KG1 (cell line): ENCODE results near the gene CD177.
"Not testable (repeated sequence)": the region's sequence is repeated elsewhere in the genome, so short reads cannot be mapped to it uniquely, and the experiment has no call there.

Experiments
- DNase-seq: peaks from one replicate; lab custom pipeline; 2025; lab: John Stamatoyannopoulos, UW

CD177 gene

GRCh38 chr19:43380771-43381386 lies 27.4 kb downstream of the CD177 start:
- no peak for DNase-seq

- DNase-seq: not testable (repeated sequence)
These were observed 29.2 kb downstream of the CD177 start for GRCh38 chr19:43382586-43383216.

DNA sequence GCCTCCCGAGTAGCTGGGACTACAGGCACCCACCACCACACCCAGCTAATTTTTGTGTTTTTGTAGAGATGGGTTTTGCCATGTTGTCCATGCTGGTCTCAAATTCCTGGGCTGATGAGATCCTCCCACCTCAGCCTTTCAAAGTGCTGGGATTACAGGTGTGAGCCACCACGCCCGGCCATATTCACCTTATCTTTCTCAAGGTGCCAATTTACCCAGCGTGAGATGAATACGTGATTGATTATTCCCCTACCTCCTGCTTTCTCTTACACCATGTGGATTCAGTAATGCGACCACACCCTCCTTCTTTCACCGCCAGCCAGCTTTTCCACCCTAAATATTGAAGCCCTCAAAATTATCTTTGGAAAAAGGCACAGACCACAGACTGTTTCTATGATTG lies 29.8 kb downstream of the CD177 start:
- not testable (repeated sequence) for DNase-seq

DNA sequence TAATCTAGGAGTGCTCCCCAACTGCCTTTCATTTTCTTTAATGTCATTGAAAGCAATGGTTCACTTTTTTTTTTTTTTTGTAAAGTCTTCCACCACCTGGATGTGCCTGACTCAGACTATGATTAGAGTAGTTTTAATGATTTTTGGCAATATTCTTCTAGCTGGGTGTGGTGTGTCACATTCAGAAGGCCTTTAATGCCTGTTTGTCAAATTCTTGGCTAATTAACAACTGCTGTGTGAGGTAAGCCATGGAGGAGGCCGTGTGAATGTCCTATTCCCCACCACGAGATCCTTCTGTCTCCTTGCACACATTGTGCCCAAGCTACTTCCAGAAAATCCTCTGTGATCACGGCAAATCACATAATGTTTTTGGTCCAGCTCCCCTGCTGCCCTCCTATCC lies 30.3 kb downstream of the CD177 start:
- not testable (repeated sequence) for DNase-seq

GRCh38 chr19:43390903-43391551 lies 37.5 kb downstream of the CD177 start:
- not testable (repeated sequence) for DNase-seq

GRCh38 chr19:43391552-43391935 lies 38.1 kb downstream of the CD177 start:
- DNase-seq: not testable (repeated sequence)

GRCh38 chr19:43393501-43393900 lies 40.0 kb downstream of the CD177 start:
- not testable (repeated sequence) for DNase-seq

- DNase-seq: no peak
These were observed 42.1 kb downstream of the CD177 start for GRCh38 chr19:43395561-43395960.

DNA sequence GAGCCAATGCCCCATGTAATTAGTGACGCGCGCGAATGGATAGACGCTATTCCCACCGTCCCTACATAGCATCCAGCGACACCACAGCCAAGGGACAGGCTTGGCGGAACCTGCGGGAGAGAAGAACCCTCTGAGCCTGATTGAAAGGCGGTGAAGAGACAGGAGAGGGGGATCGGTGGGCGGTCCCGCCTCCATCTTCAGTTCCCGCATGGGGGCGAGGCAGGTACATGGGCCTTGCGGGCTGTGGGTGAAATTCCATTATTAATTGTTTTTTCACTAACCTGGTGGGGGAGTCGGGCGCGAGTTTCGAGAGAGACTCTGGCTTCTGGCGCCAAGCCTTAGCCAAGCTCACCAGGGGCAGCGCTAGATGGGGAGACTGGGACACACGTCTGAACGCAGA lies 52.8 kb downstream of the CD177 start:
- DNase-seq: no peak

- DNase-seq: no peak
These were observed 54.0 kb downstream of the CD177 start for GRCh38 chr19:43407416-43408005.

DNA sequence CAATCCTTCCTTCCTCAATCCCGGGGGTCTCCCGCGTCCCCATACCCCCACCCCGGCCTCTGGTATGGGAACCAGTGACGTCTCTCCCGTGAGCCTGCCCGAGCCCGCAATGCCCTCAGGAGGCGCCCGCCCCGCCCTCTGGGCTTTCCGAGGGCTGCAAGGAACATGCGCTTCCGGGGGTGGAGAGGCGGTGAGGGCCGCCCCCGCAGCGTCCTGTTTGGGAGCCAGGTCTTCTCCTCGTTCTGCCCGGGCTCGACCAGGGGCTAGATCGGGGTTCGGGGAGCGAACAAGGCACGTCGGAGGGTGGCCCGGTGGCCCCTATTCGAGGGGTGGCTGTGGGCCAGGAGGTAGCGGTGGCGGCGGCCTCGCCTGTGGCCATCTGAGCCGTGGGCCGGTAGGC lies 54.6 kb downstream of the CD177 start:
- DNase-seq: no peak

DNA sequence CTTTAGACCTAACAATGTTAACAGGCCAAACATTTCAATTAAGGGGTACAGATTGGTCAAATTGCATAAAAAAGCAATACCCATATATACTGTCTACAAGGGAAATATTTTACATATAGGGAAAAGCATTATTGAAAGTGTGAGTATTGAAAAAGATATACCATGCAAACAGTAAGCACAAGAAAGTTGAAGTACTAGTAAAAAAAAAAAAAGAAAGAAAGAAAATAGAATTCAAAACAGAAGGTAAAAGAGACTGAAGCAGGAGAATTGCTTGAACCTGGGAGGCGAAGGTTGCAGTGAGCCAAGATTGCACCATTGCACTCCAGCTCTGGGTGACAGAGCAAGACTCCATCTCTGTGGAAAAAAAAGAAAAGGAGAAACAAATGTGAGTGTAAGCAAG lies 55.9 kb downstream of the CD177 start:
- no peak for DNase-seq

DNA sequence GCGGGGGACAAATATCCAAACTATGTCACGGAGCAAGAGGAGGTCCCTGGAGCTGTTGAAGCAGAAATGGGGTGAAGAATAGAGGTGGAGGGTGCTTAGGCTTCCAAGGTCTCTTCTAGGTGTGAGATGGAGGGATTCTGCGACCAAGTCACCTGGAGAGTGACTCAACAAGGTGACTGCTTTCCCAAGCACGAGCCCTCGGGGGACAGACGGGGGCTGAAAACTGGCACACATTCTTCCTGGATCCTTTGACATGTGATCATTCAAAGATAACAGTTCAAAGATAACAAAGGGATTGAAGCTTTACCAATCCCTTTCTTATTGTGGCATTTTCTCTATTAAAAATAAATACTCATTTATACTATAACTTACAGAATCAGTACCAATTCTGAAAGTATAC lies 59.0 kb downstream of the CD177 start:
- DNase-seq: no peak
